Kidney tubule cell (primary cell): ENCODE results near the gene KLF7.

Experiments used
- DNase-seq: peaks from one replicate; pipeline ENCODE4 v3.0.0-alpha.2; 2018; ENCODE audit warnings: low spot score

Gene KLF7

GRCh38 chr2:207165121-207166038 lies at the start of gene KLF7:
Gene KLF7, minus strand, starts transcription at chr2:207165948. Its CDS starts 380 bp downstream, at chr2:207165568.
- peak; percentile 59 for DNase-seq

- DNase-seq: no peak
Measured at GRCh38 chr2:207215308-207215707, 49.6 kb upstream of the KLF7 start.

GRCh38 chr2:207214446-207214845 lies 48.7 kb upstream of the KLF7 start:
- DNase-seq: no peak

DNA sequence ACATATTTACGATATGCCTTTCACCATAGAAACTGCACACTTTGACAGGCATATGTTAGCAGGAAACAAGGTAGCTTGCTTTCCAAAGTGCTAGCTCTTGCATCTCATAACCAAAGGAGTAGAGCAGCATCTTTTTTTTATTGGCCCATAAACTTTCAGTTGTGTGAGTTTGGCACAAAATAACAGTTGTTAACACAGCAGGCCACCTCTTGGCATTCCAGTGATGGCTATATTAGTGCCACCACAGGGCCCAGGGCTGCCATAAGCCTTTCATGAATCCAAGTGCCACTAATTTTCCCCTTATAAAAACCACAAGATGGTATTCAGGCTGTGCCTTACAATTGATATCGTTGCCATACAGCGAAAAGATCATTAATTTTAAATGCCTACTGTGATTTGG lies 40.3 kb upstream of the KLF7 start:
- DNase-seq: no peak

DNA sequence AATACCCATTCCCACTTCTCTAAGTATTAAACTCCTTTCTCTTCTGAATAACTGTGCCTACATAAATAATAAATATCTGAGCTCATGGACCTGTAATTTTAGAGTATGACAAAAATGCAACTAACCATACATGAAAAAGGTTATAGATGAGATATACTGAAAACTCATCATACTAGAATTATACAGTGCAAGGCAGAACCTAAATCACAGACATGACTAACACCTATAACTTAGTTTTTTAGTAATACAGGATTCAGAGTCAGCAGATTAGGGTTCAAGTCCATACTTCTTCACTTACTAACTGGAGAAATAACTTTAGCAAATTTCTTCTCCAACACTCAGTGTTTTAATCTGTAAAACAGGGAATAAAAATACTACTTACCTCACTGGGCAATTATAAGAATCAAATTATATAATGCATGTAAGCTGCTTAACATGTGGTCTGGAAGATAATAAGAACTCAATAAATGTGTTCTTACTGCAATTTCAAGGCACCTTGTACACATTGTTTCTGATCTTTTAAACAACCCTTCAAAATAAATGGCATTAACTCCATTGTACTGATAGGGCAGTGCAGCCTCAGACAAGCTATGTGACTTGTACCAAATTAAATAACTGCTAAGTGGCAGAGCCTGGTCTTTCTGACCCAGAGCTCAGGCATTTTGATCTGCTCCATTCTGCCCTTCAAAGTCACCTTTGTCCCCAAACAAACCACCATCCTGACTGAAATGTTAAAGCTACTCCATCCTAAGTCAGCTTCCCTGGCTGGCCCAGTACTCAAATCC lies 39.6 kb upstream of the KLF7 start:
- no peak for DNase-seq

DNA sequence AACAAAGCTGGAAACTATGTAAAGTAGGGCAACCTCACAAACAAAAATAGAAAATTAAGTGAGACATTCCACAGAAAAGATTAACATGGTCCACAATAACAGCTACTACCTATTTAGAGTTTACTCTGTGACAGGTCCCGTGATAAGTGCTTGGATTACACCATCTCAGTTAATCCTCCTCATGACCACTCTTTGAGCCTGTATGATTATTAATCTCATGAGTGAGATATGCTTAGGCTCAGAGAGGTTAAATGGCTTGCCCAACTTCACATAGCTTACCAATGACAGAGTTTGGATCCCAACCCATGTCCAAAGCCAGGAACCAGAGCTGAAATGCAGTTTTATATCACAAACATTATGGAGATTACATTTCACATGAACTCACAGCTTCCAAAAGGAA lies 37.3 kb upstream of the KLF7 start:
- DNase-seq: no peak

- peak; percentile 44 for DNase-seq
Measured at GRCh38 chr2:207202645-207203044, 36.9 kb upstream of the KLF7 start.

DNA sequence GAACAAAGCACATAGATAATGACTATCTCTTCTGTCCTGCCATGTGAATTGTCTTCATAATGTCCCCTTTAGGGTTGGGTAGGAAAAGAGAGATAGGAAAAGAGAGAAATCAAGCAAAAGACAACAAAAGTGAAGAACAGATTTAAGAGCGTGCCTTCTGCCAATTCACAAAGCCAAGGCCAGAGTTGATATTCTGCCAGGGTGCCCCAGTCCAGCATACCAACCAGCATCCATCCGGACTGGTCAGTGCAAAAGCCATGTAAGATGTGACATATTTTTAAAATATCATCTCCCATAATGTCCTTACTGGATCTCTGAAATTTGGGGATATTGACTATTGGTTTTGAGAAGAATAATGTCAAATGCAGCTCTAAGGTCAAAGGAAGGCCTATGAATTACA lies 35.7 kb upstream of the KLF7 start:
- no peak for DNase-seq

DNA sequence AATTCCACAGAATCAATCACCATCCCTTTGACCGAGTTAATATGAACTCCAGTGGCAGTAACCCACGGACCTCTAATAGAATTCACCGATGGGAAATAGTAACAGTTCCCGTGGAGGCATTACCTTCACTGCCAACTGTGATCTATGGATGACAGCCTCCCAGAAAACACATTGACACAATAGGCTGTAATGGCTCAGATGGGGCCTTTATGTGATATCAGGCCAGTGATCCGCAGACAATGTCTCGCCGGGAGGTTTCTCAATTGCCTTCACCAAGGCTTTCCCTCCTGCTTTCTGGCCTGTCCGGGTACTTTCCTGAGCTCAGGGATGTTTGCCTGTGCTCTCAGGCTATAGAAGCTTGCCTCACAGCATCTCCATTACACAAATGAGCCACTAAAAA lies 34.4 kb upstream of the KLF7 start:
- DNase-seq: no peak

- DNase-seq: no peak
Measured at GRCh38 chr2:207194028-207194427, 28.3 kb upstream of the KLF7 start.

DNA sequence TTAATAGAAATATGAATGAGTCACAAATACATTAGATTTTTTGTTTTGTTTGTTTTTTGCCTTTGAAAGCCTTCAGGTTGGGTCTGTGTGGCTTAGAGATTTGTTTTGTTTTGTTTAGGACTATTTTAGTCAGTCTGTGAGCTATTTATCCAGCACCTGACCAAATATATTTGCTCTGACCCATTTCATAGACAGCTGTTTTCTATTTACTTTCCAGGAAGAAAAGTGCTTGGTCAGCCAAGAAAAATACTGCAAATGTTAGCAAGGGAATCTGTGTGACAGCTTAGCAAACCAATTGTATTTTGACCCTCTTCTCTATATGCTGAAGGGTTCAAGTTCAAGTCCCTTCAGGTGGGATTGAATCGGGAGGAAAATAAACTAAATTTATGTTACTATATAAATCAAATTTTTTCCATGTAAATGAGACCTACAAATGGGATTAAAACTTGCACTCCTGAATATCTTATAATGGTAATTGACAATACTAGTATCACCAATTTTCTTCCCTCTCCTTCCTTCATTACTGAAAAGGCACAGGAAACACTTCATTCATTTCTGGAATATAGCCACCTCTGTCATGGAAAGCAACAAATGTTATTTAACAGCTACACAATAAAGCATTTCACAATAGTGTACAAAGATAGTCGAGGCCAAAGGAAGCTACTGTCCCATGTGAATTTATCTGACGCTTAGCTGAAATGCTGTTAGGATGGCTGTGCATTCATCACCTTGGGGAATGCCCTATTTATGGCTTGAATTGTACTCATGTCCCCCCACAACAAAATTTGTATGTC lies 23.1 kb upstream of the KLF7 start:
- DNase-seq: no peak

- DNase-seq: peak; percentile 80
Measured at GRCh38 chr2:207185372-207185771, 19.6 kb upstream of the KLF7 start.

- DNase-seq: peak; percentile 55
Measured at GRCh38 chr2:207184768-207185167, 19.0 kb upstream of the KLF7 start.

DNA sequence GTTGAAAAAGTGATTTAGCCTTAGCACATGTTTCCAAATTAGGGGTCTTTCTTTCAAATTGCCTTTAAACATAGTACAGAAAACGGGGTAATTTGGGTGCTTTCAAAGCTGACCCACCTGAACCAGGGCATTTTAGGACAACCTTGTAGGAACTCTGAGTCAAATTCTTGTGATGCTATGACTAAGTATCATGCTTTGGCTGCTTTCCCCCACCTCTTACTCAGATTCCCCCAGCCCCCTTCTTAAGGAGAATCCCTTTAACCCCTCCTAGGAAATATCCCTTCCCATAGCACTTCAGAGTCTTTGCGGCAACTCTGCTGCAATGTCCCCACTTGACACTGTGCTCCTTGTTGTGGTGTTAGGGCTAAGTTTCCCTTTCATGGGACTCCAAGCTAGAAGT lies 18.6 kb upstream of the KLF7 start:
- DNase-seq: peak; percentile 59

GRCh38 chr2:207183506-207183905 lies 17.8 kb upstream of the KLF7 start:
- DNase-seq: no peak

- peak; percentile 31 for DNase-seq
Measured at GRCh38 chr2:207182911-207183310, 17.2 kb upstream of the KLF7 start.

DNA sequence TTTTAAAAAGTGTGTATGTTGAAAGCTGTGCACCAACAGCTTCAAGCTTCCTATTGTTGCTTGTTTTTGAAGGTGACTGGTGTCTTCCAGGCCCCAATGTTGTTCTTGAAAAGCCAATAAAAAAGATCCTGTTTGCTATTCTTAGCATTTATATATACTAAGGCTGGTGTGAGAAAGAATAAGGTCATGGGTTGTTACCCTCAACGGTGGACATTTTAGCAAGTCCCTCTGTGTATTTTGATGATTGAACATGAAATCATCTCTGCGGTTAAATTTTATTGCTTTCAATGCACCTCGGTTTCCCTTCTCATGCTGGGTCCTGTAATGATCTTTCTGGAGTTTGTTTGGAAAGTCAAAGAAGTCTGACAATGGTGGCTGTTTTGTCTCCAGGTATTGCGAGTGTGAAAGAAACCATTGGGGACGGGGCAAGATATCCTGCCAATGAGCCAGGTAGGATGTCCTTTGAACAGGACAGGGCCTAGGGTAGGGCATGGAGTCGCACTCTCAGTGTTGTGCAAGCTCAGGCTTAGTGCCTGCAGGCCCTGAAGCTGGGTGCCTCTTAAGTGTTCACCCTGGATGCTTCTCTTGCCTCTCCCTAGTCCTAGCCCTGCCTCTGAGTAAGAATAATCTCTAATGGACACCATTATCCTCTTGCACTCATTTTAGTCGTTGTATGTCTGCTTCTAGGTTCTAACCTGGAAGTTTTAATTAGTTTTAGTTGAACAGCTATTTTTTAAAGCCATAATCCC lies 16.0 kb upstream of the KLF7 start:
- no peak for DNase-seq

DNA sequence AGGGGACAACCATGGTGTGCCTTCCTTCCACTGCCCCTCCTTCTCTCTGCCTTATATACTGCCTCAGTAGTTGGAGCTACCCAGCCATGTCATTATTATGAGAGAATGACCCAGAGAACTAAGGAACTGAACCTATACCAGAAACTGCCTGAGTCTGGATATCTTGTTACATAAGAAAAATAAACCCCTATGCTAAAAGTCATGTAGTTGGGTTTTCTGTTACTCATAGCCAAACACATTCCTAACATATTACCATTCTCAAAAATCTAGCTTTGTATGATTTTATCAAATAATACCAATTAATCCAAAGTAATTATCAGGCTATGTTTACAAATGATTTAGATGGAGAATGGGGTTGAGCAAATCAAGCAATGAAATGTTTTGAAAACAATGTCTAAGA lies 15.0 kb upstream of the KLF7 start:
- no peak for DNase-seq

- no peak for DNase-seq
Measured at GRCh38 chr2:207176247-207176646, 10.5 kb upstream of the KLF7 start.

- DNase-seq: no peak
Measured at GRCh38 chr2:207173641-207174040, 7.9 kb upstream of the KLF7 start.

GRCh38 chr2:207167099-207167923 lies 1.6 kb upstream of the KLF7 start:
- DNase-seq: no peak
